HG02938 (cell line): ENCODE data around the gene ICAM5.

ENCODE experiments used
- ATAC-seq: cut with Tn5 transposase; IDR thresholded peaks from one replicate; pipeline ENCODE4 v1.9.1; 2021; ENCODE audit warnings: mild to moderate bottlenecking, moderate library complexity; ENCODE audit not compliant: unreplicated experiment

The ICAM5 gene

GRCh38 chr19:10291554-10292205, 1.9 kb downstream of the ICAM5 start:
- no peak for ATAC-seq

- ATAC-seq: peak; percentile 35
Observed at GRCh38 chr19:10292206-10292788, 2.5 kb downstream of the ICAM5 start.

GRCh38 chr19:10292789-10293636, 3.3 kb downstream of the ICAM5 start:
- no peak for ATAC-seq

GRCh38 chr19:10293637-10294367, 4.0 kb downstream of the ICAM5 start:
- no peak for ATAC-seq

- ATAC-seq: no peak
Observed at GRCh38 chr19:10294368-10294697, 4.6 kb downstream of the ICAM5 start.

GRCh38 chr19:10295305-10295846, 5.6 kb downstream of the ICAM5 start:
- no peak for ATAC-seq

- ATAC-seq: no peak
Observed at GRCh38 chr19:10295847-10296591, 6.3 kb downstream of the ICAM5 start.

- no peak for ATAC-seq
Observed at GRCh38 chr19:10299545-10300458, 10.1 kb downstream of the ICAM5 start.

GRCh38 chr19:10305139-10305806, 15.5 kb downstream of the ICAM5 start:
- ATAC-seq: no peak

- no peak for ATAC-seq
Observed at GRCh38 chr19:10306327-10306726, 16.6 kb downstream of the ICAM5 start.

- no peak for ATAC-seq
Observed at GRCh38 chr19:10309423-10309822, 19.7 kb downstream of the ICAM5 start, which contains the start of gene ZGLP1. Gene ZGLP1 (minus strand): TSS chr19:10309815.

- ATAC-seq: no peak
Observed at GRCh38 chr19:10315335-10316214, 25.8 kb downstream of the ICAM5 start, which contains the start of gene FDX2. Gene FDX2 (minus strand): TSS chr19:10316015. CDS start chr19:10315996, 19 bp downstream.

GRCh38 chr19:10316229-10317044, 26.7 kb downstream of the ICAM5 start:
- ATAC-seq: no peak

- no peak for ATAC-seq
Observed at GRCh38 chr19:10317045-10317856, 27.5 kb downstream of the ICAM5 start.

GRCh38 chr19:10317857-10318462, 28.2 kb downstream of the ICAM5 start:
- no peak for ATAC-seq
